Inferior parietal cortex (tissue), 1 donor: ENCODE results near the gene NDST1.

Experiments used
- DNase-seq: peaks from one replicate; pipeline ENCODE4 v3.0.0-alpha.2; 2016; ENCODE audit errors: extremely low spot score

NDST1 gene

GRCh38 chr5:150570333-150570732 lies 62.4 kb downstream of the NDST1 start:
- DNase-seq = no peak

DNA sequence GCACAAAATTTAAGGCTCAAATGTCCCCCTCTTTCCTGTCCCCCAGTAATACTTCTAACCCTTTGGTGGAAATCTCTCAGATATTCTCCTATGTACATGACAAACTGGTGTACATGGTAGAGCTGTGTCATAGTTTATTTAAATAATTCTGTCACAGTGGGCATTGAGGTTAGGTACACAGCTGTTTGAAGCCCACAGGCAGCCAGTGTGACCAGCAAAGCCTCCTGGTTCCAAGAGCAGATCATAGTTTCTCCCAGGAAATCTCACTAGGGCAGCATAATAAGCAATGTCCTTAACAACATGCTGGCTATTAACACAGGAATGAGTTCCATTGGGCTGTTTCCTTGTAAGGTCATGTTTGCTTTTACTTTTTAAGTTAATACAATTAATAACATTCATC lies 63.9 kb downstream of the NDST1 start:
- DNase-seq = no peak

GRCh38 chr5:150573216-150573615 lies 65.3 kb downstream of the NDST1 start:
- no peak for DNase-seq

DNA sequence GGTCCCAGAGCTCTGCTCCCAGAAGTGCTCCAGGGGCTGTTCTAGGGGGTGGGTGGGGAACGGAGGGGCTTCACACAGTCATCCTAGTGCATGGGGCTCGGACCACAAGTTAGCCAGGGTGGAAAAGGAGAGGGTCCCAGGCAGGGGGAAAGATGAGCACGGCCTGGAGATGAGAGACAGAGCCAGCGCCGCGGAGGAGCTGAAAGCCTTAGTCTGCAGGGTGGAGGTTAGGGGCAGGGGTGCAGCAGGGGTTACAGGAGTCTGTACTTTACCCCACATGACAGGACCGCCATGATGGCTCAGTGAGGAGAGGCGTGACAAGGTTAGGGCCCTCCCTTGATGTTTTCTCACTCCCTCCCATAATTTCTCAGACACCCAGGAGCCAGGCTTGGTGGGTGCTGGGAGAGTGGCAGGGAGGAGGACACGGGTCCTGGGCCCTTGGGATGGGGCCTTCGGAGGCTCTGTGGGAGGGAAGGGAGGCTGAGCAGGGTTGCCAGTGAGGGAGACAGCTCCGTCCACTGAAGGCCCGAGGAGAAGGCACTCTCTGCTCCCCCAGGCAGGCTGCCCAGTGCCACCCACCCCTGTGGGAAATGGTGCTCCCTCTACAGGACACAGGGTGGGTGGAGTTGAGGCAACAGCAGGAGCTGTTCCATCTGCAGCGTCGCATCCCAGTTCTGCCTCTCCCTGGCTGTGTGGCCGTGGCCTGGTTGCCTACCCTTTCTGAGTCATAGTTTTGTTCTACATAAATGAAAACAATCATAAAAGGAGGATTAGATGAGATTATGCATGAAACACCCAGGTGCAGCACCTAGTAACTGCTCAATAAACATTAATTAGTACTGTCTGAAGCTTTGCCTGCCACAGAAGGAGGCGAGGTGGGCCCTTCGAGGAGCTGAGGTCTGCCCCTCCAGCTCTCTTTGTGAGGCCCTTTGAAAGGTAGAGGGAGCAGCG lies 66.2 kb downstream of the NDST1 start:
- no peak for DNase-seq

DNA sequence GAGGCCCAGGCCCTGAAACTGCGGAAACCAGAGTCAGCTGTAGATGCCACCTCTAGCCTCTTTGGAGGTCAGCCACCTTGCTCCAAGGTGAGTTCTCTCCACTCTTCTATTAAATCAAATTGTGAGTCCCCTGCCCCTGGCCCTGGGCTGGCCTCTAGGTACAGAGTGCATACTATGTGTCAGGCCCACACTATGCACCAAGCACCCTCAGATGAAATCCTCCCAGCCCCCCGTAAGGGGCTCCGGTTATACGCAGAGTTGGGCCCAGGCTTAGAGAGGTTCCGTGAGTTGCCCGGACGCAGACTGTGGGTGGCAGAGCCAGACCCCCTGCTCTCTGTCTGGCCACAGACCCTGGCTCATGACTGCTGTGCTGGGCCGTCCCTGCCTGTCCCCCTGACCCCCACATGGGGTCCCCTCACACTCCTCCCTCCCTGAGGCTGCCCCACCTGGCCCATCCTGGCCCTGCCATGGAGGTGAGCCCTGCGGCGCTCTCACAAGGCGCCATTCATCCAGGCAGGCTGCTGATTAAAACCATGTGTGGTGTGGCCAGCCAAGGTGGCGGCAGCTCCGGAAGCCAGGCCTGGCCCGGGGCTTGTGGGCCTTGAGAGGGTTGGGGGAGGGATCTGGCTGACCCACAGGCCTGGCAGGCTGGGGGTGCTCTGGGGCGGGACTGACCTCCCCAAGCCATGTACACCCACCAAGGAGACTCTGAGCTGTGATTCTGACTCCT lies 67.1 kb downstream of the NDST1 start:
- no peak for DNase-seq

- no peak for DNase-seq
Observed at GRCh38 chr5:150575745-150576448, 68.0 kb downstream of the NDST1 start.

- DNase-seq = no peak
Observed at GRCh38 chr5:150576449-150576949, 68.6 kb downstream of the NDST1 start.

- DNase-seq = no peak
Observed at GRCh38 chr5:150577378-150578139, 69.6 kb downstream of the NDST1 start.

DNA sequence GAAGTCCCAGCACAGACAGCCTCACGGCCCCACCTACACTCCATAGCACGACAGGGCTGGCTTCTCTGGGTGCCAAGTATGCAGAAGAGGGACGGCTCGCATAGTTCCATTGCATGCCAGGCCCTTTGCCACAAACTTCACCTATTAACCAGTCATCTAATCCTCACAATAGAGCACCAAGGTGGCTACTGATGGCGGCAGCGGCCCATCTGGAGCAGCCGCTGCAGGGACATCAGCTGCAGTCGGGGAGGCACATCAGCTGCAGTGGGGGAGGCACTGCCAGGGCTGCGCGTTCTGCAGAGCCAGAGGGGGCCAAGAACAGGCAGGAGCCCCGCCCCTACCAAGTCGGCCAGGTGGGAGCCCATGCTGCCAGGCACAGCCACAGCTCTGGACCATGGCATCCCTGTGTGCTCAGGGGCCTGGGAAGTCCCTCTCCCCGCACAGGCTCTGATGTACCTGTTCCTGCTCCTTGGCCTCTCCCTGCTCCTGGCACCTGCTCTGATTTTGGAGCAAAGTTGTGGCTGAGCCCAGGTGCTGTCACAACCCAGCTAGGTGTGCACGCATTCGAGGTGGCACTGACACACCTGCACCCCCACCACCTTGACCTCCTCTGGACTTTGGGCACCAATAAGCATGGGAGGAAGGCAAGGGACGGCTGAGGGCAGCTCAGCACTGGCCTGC lies 71.0 kb downstream of the NDST1 start:
- DNase-seq = no peak

DNA sequence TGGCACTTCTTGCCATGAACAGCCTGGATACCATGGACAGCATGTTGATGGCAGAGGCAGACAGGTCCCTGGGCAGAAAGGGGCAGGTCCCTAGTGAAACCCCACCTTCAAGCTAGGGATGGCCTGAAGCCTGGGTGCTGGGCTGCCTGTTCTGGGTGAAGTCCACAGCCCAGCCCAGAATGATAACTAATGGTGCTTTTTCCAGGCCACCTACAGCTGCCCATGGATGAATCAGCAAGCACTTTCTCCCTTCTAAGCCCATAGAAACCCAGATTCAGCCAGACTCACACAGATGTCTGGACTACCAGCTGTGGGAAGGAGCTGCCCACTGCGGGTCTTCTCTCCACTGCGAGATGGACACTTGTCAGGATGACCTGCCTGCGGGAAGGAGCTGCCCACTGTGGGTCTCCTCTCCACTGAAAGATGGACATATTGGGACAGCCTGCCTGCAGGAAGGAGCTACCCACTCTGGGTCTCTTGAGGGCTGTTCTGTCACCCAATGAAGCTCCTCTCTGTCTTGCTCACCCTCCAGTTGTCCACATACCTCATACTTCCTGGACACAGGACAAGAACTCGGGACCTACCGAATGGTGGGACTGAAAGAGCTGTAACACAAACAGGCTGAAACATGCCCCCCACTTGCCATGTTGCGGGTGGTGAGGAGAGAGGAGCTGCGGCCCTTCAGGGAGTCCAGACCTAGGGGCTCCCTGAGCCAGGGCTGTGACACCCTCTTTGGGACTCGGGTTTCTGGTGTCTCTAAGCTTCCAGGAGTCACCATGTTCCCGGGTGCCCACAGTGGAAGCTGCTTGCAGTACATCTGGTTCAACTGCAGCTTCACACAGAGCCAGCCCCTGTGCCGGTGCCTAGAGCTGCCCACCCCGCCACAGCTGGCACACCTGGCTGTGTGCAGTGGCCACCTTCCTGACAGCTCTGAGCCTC lies 71.8 kb downstream of the NDST1 start:
- no peak for DNase-seq

DNA sequence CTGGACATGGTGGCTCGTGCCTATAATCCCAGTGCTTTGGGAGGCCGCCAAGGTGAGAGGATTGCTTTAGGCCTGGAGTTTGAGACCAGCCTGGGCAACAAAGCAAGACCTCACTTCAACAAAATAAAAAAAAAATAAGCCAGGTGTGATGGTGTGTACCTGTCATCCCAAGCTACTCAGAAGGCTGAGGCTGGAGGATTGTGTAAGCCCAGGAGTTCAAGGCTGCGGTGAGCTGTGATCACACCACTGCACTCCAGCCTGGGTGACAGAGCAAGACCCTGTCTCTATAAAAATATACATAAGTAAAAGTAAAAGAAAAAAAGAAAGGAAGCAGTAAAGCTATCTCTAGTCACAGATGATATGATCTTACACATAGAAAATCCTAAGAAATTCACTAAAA lies 73.0 kb downstream of the NDST1 start:
- no peak for DNase-seq

- no peak for DNase-seq
Observed at GRCh38 chr5:150582241-150583109, 74.5 kb downstream of the NDST1 start.

DNA sequence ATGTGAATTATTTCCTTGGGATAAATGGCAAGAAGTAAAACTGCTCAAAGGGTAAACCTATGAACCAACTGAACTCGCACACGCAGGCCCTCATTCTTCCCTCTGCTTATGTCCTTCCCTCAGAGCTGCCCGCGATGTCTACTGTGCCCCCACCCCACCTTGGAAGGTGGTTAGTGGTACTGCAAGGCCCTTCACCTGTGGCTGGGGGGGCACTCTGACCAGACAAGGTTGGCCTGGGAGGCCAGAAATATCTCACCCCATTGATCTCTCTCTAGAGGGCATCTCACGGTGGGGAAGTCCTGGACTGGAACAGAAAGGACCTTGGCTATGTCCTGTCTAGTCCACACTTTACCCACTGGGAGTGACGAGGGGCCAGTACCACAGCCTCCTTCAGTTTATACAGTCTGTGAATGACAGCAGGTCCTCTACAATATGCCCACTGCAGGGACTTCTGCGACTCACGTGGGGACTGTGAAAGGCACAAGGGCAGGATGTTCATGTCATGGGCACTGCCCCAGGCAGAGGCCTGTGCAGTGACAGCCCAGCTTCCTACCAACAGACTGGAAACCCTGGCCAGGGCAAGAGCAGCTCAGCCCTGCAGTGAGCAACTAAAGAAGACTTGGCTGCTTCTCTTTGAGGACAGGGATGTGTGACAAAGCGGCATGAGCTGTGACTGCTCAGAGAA lies 75.8 kb downstream of the NDST1 start:
- no peak for DNase-seq

- no peak for DNase-seq
Observed at GRCh38 chr5:150584556-150585335, 76.8 kb downstream of the NDST1 start.

DNA sequence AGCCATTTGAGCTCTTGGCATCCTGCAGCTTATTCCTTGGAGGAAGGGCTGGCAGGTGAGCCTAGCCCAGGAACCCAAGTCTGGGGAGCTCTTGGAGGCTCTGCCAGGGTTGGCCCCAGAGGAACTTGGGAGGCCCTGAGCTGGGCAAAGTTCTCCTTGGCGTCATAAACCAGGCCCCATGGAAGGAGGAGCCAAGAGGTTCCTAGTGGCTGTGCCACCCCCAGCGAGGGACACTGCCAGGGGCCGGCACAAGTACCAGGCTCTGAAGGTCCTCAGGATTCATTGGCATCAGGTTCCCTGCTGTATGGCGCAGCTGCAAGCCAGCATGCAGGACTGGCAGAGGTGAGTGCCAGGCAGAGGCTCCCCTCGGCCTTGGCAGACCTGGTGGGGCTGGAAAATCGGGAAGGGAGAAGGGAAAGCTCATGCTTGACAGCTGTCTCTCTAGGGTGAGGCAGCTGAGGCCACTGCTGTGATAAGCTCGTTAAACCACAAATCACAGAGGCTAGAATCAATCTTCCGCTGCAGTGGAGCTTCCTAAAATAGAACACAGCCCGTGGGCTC lies 77.9 kb downstream of the NDST1 start:
- no peak for DNase-seq

DNA sequence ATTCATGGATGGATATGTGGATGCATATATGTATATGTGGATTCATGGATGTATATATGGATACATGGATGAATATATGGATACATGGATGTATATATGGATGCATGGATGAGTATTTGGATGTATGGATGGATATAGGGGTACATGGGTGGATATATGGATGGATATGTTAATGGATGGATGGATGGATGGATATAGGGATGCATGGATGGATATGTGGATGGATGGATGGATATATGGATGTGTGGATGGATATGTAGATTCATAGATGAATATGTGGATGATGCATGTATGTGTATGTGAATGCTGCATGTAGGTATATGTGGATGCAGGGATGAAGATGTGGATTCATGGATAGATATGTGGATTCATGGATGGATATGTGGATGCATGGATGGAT lies 79.1 kb downstream of the NDST1 start:
- no peak for DNase-seq
